BJ (cell line): ENCODE data around the gene LY6G6F. TPM values are rescaled to one million over a fixed set of nuclear protein-coding genes. Genes with fewer than 3 reads are reported as not detected.
A peak's percentile ranks its signal among the peaks of the same experiment; 100 is the strongest.

Experiments
- CTCF ChIA-PET: fragments of 350-600 bp; formaldehyde crosslinking; extraction: SDS; loops from one replicate; lab custom pipeline; 2021; ENCODE audit warnings: antibody characterized with exemption, inconsistent platforms; lab: Yijun Ruan, JAX
- POLR2A ChIA-PET: fragments of 300-600 bp; sonication (Branson Sonifier 250); formaldehyde crosslinking; extraction: SDS; loops from one replicate; lab custom pipeline; 2021; ENCODE audit warnings: antibody characterized with exemption; lab: Charles Lee
- DNase-seq: peaks from one replicate; pipeline ENCODE4 v3.0.0-alpha.2; 2011; ENCODE audit warnings: low read depth
- H3K27me3 ChIP-seq: 2 replicates; pipeline ENCODE4 v1.6.0; 2011; ENCODE audit warnings: low read length; ENCODE audit not compliant: control insufficient read depth, insufficient read depth
- H3K36me3 ChIP-seq: 2 replicates; pipeline ENCODE4 v1.5.1; 2011; ENCODE audit warnings: low read length; ENCODE audit not compliant: control insufficient read depth, insufficient read depth
- H3K4me3 ChIP-seq: 2 replicates; pipeline ENCODE4 v1.5.1; 2011; ENCODE audit warnings: low read depth, mild to moderate bottlenecking, control low read depth, low read length
- polyA minus RNA-seq: library from RNA; depleted of rRNA, polyadenylated mRNA; stranded (reverse); fragments of >200 nt; gene quantifications from 2 replicates; pipeline ENCODE4 v1.2.3, GENCODE V29; 2011; rRNA and poly(A)+ RNA removed
- polyA plus RNA-seq: library from polyadenylated mRNA; depleted of rRNA; stranded (reverse); fragments of >200 nt; gene quantifications from 2 replicates; pipeline ENCODE4 v1.2.3, GENCODE V29; 2011; rRNA removed
- TF ChIP-seq, protein P1 (sequence below): IDR thresholded peaks from 2 replicates; pipeline ENCODE4 v1.5.1; 2011; ENCODE audit warnings: low read depth, mild to moderate bottlenecking, control low read depth, inconsistent platforms, low read length, moderate library complexity; ENCODE audit not compliant: insufficient read depth

Gene LY6G6F, protein sequence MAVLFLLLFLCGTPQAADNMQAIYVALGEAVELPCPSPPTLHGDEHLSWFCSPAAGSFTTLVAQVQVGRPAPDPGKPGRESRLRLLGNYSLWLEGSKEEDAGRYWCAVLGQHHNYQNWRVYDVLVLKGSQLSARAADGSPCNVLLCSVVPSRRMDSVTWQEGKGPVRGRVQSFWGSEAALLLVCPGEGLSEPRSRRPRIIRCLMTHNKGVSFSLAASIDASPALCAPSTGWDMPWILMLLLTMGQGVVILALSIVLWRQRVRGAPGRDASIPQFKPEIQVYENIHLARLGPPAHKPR
- not detected in 2 replicates for polyA plus RNA-seq
- not detected in 2 replicates for polyA minus RNA-seq

DNA sequence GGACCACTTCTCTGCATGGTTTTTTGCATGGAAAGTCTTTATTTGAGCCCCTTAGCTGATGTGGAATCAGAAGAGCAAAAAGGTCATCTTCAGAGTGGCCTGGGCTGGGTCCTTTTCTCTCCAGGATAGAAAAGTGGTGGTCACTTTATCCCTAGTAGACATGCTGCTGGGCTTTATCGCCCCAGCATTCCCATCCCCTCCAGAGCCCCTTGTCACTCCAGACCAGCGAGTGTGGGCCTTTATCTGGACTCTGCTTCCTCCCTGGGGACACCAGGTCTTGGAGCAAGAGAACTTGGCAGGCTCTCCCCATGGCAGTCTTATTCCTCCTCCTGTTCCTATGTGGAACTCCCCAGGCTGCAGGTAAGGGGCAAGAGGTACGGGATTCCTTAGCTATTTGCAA is at the start of gene LY6G6F:
Gene LY6G6F (plus strand): TSS at position 268 of the 400 bp plus-strand sequence. CDS start 41 bp downstream, at position 309.
- POLR2A ChIA-PET = no interaction called here
- TF ChIP-seq, protein P1, sequence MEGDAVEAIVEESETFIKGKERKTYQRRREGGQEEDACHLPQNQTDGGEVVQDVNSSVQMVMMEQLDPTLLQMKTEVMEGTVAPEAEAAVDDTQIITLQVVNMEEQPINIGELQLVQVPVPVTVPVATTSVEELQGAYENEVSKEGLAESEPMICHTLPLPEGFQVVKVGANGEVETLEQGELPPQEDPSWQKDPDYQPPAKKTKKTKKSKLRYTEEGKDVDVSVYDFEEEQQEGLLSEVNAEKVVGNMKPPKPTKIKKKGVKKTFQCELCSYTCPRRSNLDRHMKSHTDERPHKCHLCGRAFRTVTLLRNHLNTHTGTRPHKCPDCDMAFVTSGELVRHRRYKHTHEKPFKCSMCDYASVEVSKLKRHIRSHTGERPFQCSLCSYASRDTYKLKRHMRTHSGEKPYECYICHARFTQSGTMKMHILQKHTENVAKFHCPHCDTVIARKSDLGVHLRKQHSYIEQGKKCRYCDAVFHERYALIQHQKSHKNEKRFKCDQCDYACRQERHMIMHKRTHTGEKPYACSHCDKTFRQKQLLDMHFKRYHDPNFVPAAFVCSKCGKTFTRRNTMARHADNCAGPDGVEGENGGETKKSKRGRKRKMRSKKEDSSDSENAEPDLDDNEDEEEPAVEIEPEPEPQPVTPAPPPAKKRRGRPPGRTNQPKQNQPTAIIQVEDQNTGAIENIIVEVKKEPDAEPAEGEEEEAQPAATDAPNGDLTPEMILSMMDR = no peak
- DNase-seq = no peak
- no peaks in the 10 kb centered on the region for H3K36me3 ChIP-seq
- CTCF ChIA-PET = interaction anchor here (1.2 kb wide), 1 partner anchor 66 kb away, joined by 3 read pairs; no protein-coding TSS in a partner anchor
- H3K4me3 ChIP-seq = no peak within 1 kb of the TSS
- no peaks in the 10 kb centered on the region for H3K27me3 ChIP-seq

DNA sequence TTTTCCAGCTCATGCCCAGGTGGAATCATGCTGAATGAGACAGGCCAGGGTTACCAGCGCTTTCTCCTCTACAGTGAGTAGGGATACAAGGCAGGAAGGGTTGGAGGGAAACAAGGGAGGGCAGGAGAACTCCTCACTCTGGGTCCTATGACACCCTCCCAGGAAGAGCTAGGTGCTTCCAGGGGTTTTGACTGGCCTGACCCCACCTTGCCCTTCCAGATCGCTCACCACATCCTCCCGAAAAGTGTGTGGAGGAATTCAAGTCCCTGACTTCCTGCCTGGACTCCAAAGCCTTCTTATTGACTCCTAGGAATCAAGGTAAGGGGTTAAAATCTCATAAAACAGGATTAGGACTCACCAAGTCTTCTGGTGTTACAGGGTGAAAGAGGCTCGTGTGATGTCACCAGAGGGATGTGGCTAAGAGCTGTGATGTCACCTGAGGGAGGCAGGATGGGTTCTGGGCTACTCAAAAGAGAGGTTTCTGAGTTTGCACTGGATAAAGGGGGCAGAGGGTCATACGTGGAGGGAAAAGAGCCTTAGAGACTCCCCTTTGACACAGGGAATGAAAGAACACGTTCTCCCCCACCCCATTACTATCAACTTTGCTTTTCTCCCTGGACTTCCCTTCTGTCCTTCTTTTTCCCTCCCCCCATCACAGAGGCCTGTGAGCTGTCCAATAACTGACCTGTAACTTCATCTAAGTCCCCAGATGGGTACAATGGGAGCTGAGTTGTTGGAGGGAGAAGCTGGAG is 49.1 kb upstream of the LY6G6F start:
- TF ChIP-seq, protein P1 = no peak
- Histone ChIP-seq H3K27me3 (no peaks in the 10 kb centered on the region), H3K4me3 (no peak overlapping the region), H3K36me3 (peaks cover 8% of the 10 kb centered on the region)
- POLR2A ChIA-PET = no interaction called here
- no peak for DNase-seq
- CTCF ChIA-PET = no interaction called here

DNA sequence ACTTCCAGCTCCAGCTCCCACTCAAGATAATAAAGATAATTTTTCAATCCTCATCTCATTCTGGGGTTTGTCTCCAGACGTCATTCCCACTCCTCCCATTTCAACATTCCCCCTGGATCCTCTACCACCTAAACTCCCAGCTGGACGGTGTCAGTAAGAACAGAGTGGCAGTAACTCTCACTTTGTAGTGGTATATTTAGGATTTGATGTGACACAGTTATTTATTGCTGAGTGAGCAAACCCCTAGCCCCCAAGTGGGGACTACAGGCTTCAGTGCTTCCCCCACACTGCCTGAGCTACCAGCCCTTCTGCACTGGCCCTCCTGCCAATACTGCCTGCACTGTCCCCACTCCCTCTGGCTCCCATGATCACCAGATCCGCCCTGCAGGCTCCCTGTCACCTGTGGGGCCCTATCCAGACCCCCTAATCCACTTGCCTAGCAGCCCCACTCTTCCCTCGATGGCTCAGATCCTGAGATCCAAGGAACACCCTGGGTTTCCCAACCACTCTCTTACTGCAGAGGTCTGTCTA is 48.4 kb upstream of the LY6G6F start:
- ChIA-PET CTCF (no interaction called here), POLR2A (interaction anchor here (0.7 kb wide), 1 partner anchor 239 kb away, joined by 10 read pairs; the partner anchor contains the start of gene EHMT2)
- no peak for DNase-seq
- Histone ChIP-seq H3K36me3 (peaks cover 8% of the 10 kb centered on the region), H3K27me3 (no peaks in the 10 kb centered on the region), H3K4me3 (no peak overlapping the region)
- TF ChIP-seq, protein P1 = no peak

DNA sequence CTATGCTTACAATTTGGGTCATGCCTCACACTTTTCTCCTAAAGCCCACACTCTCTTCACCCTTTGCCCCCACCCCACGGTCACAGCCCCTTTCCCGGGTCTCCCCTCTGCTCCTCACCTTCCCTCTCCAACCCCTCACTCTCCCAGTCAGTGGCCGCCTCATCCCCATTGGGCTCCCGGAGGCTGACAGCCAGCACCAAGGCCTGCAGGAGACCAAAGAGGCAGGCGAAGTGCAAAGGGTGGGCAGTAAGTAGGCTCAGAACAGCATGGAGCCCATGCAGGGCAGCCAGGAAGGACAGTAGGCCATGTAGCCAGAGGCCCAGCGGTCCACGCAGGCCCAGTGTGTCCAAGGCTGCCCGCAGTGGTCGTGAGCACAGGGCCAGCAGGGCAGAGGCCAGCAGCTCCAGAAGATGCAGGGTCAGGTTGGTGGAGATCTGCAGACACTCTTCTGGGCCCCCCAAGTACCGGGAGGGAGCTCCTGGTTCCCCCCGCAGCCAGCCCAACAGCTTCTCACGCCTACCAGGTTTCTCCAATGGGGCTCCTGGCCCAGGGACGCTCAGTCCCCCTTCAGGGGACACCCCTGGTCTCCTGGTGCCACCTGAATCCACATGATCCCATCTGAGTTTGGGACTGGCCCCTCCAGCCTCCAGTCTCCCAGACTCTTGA is 47.5 kb upstream of the LY6G6F start:
- Histone ChIP-seq H3K27me3 (no peaks in the 10 kb centered on the region), H3K4me3 (peak overlapping the region; percentile 59), H3K36me3 (peaks cover 8% of the 10 kb centered on the region)
- TF ChIP-seq, protein P1 = no peak
- ChIA-PET POLR2A (interaction anchor here (0.7 kb wide), 1 partner anchor 238 kb away, joined by 10 read pairs; the partner anchor contains the start of gene EHMT2), CTCF (no interaction called here)
- DNase-seq = no peak
